Activated CD8-positive, alpha-beta memory T cell treated with anti-CD3 and anti-CD28 coated beads for 1 hour (primary cell): ENCODE measurements around the gene WDR31.
"Not testable (repeated sequence)": the region's sequence is repeated elsewhere in the genome, so short reads cannot be mapped to it uniquely, and the experiment has no call there.

ENCODE experiments used
- DNase-seq, 2 donors: peaks; one replicate each; pipeline ENCODE4 v3.0.0-alpha.2; 2020; ENCODE audit warnings: low read depth in 1 of 2; ENCODE audit errors: extremely low read depth in 1 of 2

Gene WDR31

DNA sequence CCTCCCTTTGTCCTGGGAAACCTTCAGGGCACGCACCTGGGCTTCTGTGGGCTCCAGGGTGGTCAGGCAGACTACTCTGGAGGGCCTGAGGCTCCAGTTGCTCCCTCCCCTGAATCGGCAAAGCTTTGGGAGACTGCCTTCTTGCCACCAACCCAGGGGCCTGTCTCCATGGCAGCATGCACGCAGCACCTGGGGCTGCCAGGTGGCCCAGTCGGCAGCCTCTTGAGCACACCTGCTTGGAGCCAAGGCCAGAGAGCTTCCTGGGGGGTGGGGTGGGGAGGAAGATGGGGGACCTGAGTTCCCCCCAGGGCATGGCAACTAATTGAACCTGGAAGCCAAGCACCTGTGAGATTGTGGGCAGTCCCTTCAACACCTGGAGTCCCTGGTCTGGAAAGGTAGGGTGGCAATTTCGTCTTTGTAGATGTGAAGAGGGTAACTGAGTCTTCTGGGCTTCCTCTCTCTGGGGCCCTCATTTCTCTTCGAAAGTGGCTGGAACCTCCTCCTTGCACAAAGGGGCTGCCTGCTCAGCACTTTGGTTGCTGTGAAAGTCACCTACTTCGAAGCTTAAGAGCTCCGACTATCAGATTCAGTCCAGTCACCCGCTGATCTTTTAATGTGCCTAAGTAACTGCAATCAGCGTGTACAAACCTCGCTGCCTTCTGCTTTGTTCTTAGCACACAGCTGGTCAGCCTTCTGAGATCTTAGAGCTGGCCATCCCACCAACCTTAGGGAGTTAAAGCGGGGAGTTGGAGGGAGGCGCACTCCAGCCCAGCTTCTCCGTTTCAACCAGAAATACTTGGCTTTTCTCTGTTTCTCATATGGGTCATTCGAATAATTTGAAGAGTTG, 40.9 kb downstream of the WDR31 start:
- DNase-seq, result no peak

DNA sequence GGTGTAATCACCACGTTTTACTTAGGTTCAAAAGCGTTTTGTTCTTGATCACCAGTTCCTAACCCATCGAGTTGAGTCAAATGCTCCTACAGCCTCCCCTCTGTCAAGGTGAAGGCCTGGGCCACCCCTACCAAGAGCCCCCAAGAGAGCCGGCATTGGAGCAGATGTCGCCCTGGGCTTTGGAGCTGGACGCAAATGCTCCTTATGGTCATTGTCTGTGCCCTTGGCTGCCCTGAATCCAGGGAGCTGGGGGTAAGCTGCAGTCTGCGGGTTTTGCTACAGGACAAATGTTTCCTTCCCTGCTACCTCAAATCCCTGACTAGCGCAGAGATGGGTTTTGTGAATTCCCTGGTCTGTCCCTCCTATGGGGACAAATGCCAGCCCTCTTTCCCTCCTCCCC, 41.8 kb downstream of the WDR31 start:
- DNase-seq, result no peak

DNA sequence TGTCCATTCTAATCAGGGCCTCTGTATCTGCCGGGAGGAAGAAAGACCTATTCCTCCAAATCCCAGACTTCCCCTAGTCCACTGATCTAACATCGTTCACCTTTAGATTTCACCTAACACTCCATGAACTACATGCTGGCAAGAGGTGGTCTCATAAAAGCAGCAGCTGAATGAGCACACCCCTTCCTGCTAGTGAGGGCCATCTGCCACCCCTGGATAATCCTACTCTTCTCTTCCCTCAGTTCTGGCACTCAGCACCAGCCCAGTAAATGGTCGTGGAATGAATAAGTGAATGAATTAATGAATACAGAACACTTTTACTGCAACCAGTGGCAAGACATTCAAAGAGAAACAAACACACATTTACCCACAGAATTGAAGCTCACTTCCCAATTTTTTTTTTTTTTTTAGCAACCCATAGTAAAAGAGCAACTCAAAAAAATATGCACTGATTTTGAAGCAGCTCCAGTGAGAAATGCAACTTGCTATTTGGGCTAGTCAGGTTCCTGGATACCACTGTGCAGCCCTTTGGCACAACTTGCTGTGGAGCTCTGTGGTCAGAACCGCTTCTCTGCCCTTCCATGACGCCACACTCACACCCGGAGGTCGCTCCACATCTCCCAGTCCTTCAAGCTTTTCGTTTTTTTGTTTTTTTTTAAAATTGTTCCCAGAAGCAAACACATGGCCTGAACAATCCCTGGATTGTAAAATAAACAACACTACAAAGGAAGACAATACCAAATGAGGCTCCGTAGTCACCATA, 43.1 kb downstream of the WDR31 start:
- DNase-seq, result no peak

- DNase-seq, result not testable (repeated sequence)
Observed at GRCh38 chr9:113296247-113296646, 43.8 kb downstream of the WDR31 start.

DNA sequence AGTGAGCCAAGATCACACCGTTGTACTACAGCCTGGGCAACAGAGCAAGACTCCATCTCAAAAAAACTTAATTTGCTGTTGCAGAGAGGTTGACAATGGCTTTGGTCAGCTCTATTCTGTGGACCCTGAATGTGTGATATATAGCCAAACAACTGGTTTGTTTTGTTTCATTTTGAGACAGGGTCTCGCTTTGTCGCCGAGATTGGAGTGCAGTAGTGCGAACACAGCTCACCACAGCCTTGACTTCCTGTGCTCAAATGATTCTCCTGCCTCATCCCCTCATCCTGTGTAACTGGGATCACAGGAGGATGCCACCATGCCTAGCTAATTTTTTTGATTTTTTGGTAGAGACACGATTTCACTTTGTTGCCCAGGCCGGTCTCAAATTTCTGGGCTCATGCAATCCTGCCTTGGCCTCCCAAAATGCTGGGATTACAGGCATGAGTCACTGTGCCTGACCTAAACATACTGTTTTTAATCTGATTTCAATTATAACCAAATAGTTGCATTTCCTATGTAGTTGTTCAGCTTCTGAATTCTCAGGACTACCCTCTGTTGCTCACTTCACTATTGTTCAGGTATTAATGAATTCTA, 46.7 kb downstream of the WDR31 start:
- DNase-seq, result no peak

DNA sequence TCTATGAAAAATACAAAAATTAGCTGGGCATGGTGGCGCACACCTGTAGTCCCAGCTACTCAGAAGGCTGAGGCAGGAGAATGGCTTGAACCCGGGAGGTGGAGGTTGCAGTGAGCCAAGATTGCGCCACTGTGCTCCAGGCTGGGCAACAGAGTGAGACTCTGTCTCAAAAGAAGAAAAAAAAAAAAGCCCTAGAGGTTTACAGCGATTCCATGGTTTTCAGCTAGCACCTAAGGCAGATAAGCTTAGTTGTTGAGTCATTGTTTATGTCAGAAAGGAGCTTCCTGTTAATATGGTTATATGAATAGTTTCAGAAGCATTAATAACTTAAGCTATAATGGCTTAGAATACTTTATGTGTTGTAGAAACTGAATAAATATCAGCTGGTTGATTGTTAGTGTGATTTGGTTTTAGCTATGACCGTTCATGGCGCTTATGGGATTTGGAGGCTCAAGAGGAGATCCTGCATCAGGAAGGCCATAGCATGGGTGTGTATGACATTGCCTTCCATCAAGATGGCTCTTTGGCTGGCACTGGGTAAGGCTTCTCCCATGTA, 49.9 kb downstream of the WDR31 start:
- no peak for DNase-seq

- DNase-seq, result no peak
Observed at GRCh38 chr9:113289091-113289490, 51.0 kb downstream of the WDR31 start.

DNA sequence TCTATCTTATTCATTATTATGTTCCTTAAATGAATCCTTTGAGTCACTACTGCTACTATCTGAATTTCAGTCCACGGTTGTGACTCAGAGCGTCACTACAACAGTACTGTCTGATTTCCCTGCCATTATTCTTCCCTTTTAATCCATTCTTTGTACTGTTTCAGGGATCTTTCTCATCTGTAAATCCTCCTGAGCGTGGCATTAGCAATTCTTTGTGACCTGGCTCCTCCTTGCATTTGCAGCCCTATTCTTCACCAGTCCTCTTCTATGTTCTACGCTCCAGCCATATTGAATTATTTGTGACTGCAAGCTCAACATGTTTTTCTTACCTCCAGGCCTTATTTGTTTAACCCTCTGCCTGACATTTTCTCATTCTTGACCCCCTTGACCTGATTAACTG, 58.7 kb downstream of the WDR31 start:
- DNase-seq, result no peak

DNA sequence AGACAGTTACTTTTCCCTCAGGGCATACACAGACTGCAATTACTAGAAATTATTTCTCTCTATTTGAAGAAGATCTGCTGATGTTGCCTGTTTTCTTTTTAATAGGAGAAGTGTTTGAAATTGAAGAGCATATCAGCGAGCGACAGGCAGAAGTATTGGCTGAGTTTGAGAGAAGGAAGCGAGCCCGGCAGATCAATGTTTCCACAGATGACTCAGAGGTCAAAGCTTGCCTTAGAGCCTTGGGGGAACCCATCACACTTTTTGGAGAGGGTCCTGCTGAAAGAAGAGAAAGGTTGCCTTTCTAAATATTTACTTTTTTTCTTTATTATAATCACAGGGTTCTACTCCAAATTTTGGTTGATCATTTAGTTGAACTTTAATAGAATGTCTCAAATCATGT, 61.2 kb downstream of the WDR31 start:
- DNase-seq, result no peak

- peak; percentile 91 to 92 for DNase-seq
Observed at GRCh38 chr9:113275157-113276131, 64.6 kb downstream of the WDR31 start, which contains the start of the genes CDC26 and PRPF4. TSS of gene CDC26 (minus strand) at chr9:113275572. CDS start at chr9:113272507, 3,065 bp downstream. TSS of gene PRPF4 (plus strand) at chr9:113275658. CDS start at chr9:113275744, 86 bp downstream.

DNA sequence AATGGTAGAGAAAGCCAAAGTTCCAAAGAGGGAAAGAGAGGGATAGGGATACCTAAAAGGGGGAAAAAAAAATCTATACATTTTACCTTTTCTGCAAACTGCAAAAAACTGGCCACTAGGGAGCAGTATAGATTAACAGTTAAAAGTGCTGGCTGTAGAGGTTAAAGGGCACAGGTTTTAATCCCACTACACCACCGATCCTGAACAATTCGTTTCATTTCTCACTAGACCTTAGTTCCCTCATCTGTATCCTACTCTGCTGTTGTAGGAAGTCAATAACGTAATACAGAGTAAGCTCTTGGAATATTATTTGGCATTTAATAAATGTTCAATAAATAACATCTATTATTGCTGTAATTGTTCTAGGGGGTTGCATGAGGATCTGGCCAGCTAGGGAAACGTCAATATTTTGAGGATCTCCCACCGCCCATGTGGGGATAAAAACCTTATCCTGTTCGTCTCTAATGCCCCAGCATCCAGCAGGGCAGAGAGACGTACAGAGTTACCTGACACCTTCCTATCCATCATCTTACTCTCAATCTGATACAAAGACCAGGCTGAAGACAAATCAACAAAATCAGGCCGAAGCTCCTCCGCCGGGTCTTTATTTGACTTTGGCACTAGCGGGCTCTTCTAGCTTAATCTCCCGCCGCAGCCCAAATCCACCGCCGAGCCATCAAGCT, 65.5 kb downstream of the WDR31 start:
- DNase-seq, result no peak

- no peak for DNase-seq
Observed at GRCh38 chr9:113269871-113270270, 70.2 kb downstream of the WDR31 start.

DNA sequence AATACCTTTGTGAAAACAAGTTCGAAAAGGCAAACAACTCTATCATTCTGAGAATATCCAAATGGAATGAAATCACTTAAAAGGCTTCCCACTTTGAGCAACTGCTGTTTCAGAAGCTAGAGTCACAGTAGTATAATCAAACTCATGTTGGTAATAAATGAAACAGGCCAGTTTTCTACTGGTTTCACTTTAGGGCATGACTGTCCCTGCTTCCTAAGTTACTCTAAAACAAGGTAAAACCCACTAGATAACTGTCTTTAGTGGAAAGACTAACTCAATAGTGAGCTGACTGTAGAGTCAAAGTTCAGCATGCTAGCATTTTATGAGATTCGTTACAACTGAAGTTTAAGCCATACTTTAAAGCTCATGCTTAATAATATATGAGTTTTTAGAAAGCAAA, 70.7 kb downstream of the WDR31 start:
- DNase-seq, result no peak

- DNase-seq, result no peak
Observed at GRCh38 chr9:113267911-113268566, 72.0 kb downstream of the WDR31 start.

DNA sequence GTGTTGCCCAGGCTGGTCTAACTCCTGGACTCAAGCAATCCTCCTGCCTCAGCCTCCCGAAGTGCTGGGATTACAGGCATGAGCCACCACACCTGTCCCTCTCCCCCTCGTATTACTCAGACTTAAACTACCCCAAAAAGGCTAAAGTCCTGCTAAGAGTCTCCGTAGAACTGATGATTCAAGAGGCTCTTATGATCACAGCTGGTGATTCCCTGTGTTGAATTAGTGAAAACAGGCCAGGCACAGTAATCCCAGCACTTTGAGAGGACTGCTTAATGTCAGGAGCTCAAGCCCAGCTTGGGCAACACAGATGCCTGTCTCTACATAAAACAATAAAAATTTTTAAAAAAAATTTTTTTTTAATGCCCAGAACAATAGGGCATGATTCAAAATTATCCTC, 73.9 kb downstream of the WDR31 start:
- no peak for DNase-seq
